HCT116 (cell line): ENCODE measurements around the gene MACROH2A2. TPM values are rescaled to one million over a fixed set of nuclear protein-coding genes. Genes with fewer than 3 reads are reported as not detected.
"Not testable (repeated sequence)": the region's sequence is repeated elsewhere in the genome, so short reads cannot be mapped to it uniquely, and the experiment has no call there.

Experiments
- ATAC-seq: fragments of 200-7000 bp; cut with Tn5 transposase; 2 replicates; pipeline ENCODE4 v1.9.1; 2020; ENCODE audit warnings: mild to moderate bottlenecking, moderate library complexity
- BruUV-seq: library from RNA; stranded (reverse); fragments of 400-500 nt; replicated peaks from 2 replicates; lab custom pipeline; 2021; lab: Mats Ljungman, UMichigan
- CTCF ChIA-PET: fragments of 300-600 bp; sonication (Branson Sonifier 250); formaldehyde crosslinking; loops from one replicate; lab custom pipeline; 2021; ENCODE audit warnings: antibody characterized with exemption; lab: Charles Lee
- POLR2A ChIA-PET: fragments of 300-600, 350-600 bp; sonication (Branson Sonifier 250); formaldehyde crosslinking; loops from one replicate; lab custom pipeline; 2021; ENCODE audit warnings: antibody characterized with exemption; lab: Charles Lee
- RAD21 ChIA-PET, 2 experiments: fragments of 300-600 bp; sonication (Branson Sonifier 250); formaldehyde crosslinking; loops; one replicate each; lab custom pipeline; 2023; ENCODE audit warnings: low total read pairs in 2 of 2; ENCODE audit not compliant: uncharacterized antibody in 2 of 2, unreplicated experiment in 2 of 2, low non-redundant PET in 1 of 2; lab: Charles Lee
- DNase-seq: peaks from one replicate; pipeline ENCODE4 v3.0.0-alpha.2; 2010; ENCODE audit warnings: low read depth, low spot score
- H2AFZ ChIP-seq: fragments of 200-600 bp; shearing (Covaris generic), sonication (generic); 2 replicates; pipeline ENCODE4 v1.6.1; 2017; ENCODE audit warnings: low read depth, mixed run types, mixed read lengths, antibody characterized with exemption, low read length; ENCODE audit not compliant: poor library complexity, severe bottlenecking
- H3K27ac ChIP-seq: 2 replicates; pipeline ENCODE4 v1.5.1; 2012; ENCODE audit warnings: low read depth, low read length
- H3K27me3 ChIP-seq: fragments of 200-600 bp; sonication (generic); 2 replicates; pipeline ENCODE4 v1.6.1; 2016; ENCODE audit warnings: mixed run types, low read length, mixed read lengths; ENCODE audit not compliant: insufficient read depth
- H3K36me3 ChIP-seq, 2 experiments: fragments of 200-500 bp in 1 of 2; fragments of 200-600 bp in 1 of 2; sonication (Bioruptor generic) in 1 of 2; sonication (generic) in 1 of 2; 2 replicates each; pipeline versions ENCODE4 v1.5.1 to v1.6.1; 2014 to 2016; ENCODE audit warnings: low read length in 2 of 2, inconsistent platforms in 1 of 2, mixed read lengths in 1 of 2, mixed run types in 1 of 2; ENCODE audit not compliant: insufficient read depth in 2 of 2, control insufficient read depth in 1 of 2
- H3K4me1 ChIP-seq, 2 experiments: fragments of 200-600 bp in 1 of 2; sonication (generic) in 1 of 2; 2 replicates each; pipeline versions ENCODE4 v1.5.1 to v1.6.1; 2012 to 2017; ENCODE audit warnings: low read length in 2 of 2, inconsistent platforms in 1 of 2, mild to moderate bottlenecking in 1 of 2, mixed read lengths in 1 of 2, mixed run types in 1 of 2, moderate library complexity in 1 of 2; ENCODE audit not compliant: insufficient read depth in 2 of 2, control insufficient read depth in 1 of 2
- H3K4me2 ChIP-seq: fragments of 200-600 bp; sonication (generic); 2 replicates; pipeline ENCODE4 v1.6.1; 2017; ENCODE audit warnings: mixed run types, low read length, mixed read lengths
- H3K4me3 ChIP-seq, 2 experiments: fragments of 200-600 bp in 1 of 2; sonication (generic) in 1 of 2; replicated peaks in 1 of 2; 2 replicates each; pipeline ENCODE4 v1.5.1; 2011 to 2016; ENCODE audit warnings: low read length in 2 of 2, control low read depth in 1 of 2, low read depth in 1 of 2, mild to moderate bottlenecking in 1 of 2, mixed read lengths in 1 of 2, mixed run types in 1 of 2
- H3K79me2 ChIP-seq: fragments of 200-600 bp; sonication (generic); 2 replicates; pipeline ENCODE4 v1.6.1; 2017; ENCODE audit warnings: mild to moderate bottlenecking, mixed run types, low read length, moderate library complexity, mixed read lengths; ENCODE audit not compliant: insufficient read depth
- H3K9ac ChIP-seq: fragments of 200-600 bp; sonication (generic); 2 replicates; pipeline ENCODE4 v1.6.1; 2016; ENCODE audit warnings: low read length, mixed read lengths
- H3K9me2 ChIP-seq: fragments of 200-600 bp; sonication (generic), shearing (Covaris generic); 2 replicates; pipeline ENCODE4 v1.6.1; 2017; ENCODE audit warnings: mixed run types, mild to moderate bottlenecking, moderate library complexity; ENCODE audit not compliant: insufficient read depth
- H3K9me3 ChIP-seq, 2 experiments: fragments of 200-500 bp in 1 of 2; fragments of 200-600 bp in 1 of 2; sonication (Bioruptor generic) in 1 of 2; sonication (generic) in 1 of 2; 2 replicates each; pipeline ENCODE4 v1.6.1; 2014 to 2017; ENCODE audit warnings: low read length in 2 of 2, mixed read lengths in 2 of 2, inconsistent platforms in 1 of 2, low read depth in 1 of 2, mild to moderate bottlenecking in 1 of 2, mixed run types in 1 of 2, moderate library complexity in 1 of 2; ENCODE audit not compliant: control insufficient read depth in 1 of 2, insufficient read depth in 1 of 2
- H4K20me1 ChIP-seq: fragments of 200-600 bp; sonication (generic), shearing (Covaris generic); 2 replicates; pipeline ENCODE4 v1.6.1; 2017; ENCODE audit warnings: mixed run types, mild to moderate bottlenecking, moderate library complexity; ENCODE audit not compliant: insufficient read depth
- CBX3 ChIP-seq: IDR thresholded peaks from 2 replicates; pipeline ENCODE4 v1.6.1; 2012; ENCODE audit warnings: low read depth
- CEBPB ChIP-seq: IDR thresholded peaks from 2 replicates; pipeline ENCODE4 v1.6.1; 2012; ENCODE audit warnings: low read depth
- CTCF ChIP-seq, 3 experiments: fragments of 200-600 bp in 1 of 3; sonication (generic) in 1 of 3; IDR thresholded peaks in 2 of 3; conservative IDR thresholded peaks in 1 of 3; 2 replicates each; pipeline ENCODE4 v1.5.1; 2012 to 2017; ENCODE audit warnings: low read depth in 2 of 3, low read length in 2 of 3, antibody characterized with exemption in 1 of 3, borderline replicate concordance in 1 of 3, control low read depth in 1 of 3, mild to moderate bottlenecking in 1 of 3, mixed read lengths in 1 of 3, mixed run types in 1 of 3, moderate library complexity in 1 of 3; ENCODE audit not compliant: insufficient read depth in 1 of 3
- EGR1 ChIP-seq: IDR thresholded peaks from 2 replicates; pipeline ENCODE4 v1.6.1; 2012; ENCODE audit warnings: low read depth
- ELF1 ChIP-seq: IDR thresholded peaks from 2 replicates; pipeline ENCODE4 v1.6.1; 2012; ENCODE audit warnings: low read depth, borderline replicate concordance
- EZH2 ChIP-seq: fragments of 200-600 bp; sonication (generic); IDR thresholded peaks from 2 replicates; pipeline ENCODE4 v1.6.1; 2017; ENCODE audit warnings: antibody characterized with exemption, mixed run types
- EZH2phosphoT487 ChIP-seq: fragments of 200-600 bp; IDR thresholded peaks from 2 replicates; pipeline ENCODE4 v1.6.1; 2018; ENCODE audit warnings: antibody characterized with exemption, borderline replicate concordance
- FOSL1 ChIP-seq: IDR thresholded peaks from 2 replicates; pipeline ENCODE4 v1.6.1; 2012; ENCODE audit warnings: low read depth
- JUND ChIP-seq: IDR thresholded peaks from 2 replicates; pipeline ENCODE4 v1.6.1; 2012
- POLR2A ChIP-seq: IDR thresholded peaks from 2 replicates; pipeline ENCODE4 v1.7.0; 2011; ENCODE audit warnings: borderline replicate concordance; ENCODE audit not compliant: insufficient read depth, insufficient read length; ENCODE audit errors: extremely low read depth
- POLR2AphosphoS5 ChIP-seq: IDR thresholded peaks from 2 replicates; pipeline ENCODE4 v1.6.1; 2011; ENCODE audit warnings: mild to moderate bottlenecking, low read depth, low read length, moderate library complexity
- RAD21 ChIP-seq: IDR thresholded peaks from 2 replicates; pipeline ENCODE4 v1.6.1; 2012; ENCODE audit warnings: low read depth, mild to moderate bottlenecking
- REST ChIP-seq: IDR thresholded peaks from 2 replicates; pipeline ENCODE4 v1.6.1; 2012; ENCODE audit warnings: low read depth
- SIN3A ChIP-seq: IDR thresholded peaks from 2 replicates; pipeline ENCODE4 v1.6.1; 2012; ENCODE audit warnings: low read depth
- SP1 ChIP-seq: IDR thresholded peaks from 2 replicates; pipeline ENCODE4 v1.6.1; 2012; ENCODE audit warnings: low read depth
- SRF ChIP-seq: IDR thresholded peaks from 2 replicates; pipeline ENCODE4 v1.6.1; 2012; ENCODE audit warnings: low read depth
- ZFX ChIP-seq: fragments of 450-650 bp; IDR thresholded peaks from 2 replicates; pipeline ENCODE4 v1.6.1; 2017
- intact Hi-C: fragments of 100-400 bp; cut with micrococcal nuclease; formaldehyde crosslinking; loops from 2 replicates; pipeline ENCODE4 v1.10.0; 2022
- total RNA-seq: library from RNA; stranded (reverse); gene quantifications from one replicate; pipeline ENCODE4 v1.2.1, GENCODE V29; 2021; ENCODE audit not compliant: unreplicated experiment
- TF ChIP-seq, protein P1 (sequence below): IDR thresholded peaks from 2 replicates; pipeline ENCODE4 v1.6.1; 2012

MACROH2A2 gene
- total RNA-seq, 1 experiment from 2014 or later: 41.4 TPM

DNA sequence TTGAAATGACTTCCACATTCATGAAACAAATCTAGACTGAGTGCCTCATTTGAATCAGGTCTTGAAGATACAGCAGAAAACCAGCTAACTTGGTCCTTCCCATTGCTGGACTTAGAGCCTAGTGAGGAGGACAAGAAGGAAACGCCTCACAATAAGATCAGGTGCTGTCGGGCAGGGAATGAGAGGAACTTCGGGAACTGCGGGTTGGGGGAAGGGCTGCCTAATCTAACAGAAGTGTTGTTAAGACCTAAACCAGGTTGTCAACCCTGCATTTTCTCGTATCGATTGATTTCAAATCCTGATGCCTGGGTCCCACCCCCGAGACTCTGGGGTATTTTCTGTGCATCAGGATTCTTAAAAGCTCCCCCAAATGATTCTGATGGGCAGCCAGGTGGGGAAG is 26.3 kb downstream of the MACROH2A2 start:
- TF ChIP-seq ZFX (no peak), EZH2phosphoT487 (no peak), JUND (no peak), FOSL1 (no peak), SRF (no peak), CTCF (IDR thresholded peaks at IDR 0.05 in 2 of 3, conservative IDR thresholded peaks at IDR 0.05 in 1 of 3; ENCODE audit: borderline replicate concordance in 1 of 3, insufficient read depth in 1 of 3, low read depth in 2 of 3, low read length in 2 of 3) (no peak), CEBPB (no peak), ELF1 (no peak), REST (no peak), CBX3 (no peak), EGR1 (no peak), SIN3A (no peak), POLR2AphosphoS5 (no peak), POLR2A (no peak), SP1 (no peak), EZH2 (no peak), RAD21 (no peak)
- TF ChIP-seq, protein P1, sequence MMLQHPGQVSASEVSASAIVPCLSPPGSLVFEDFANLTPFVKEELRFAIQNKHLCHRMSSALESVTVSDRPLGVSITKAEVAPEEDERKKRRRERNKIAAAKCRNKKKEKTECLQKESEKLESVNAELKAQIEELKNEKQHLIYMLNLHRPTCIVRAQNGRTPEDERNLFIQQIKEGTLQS: no peak
- TF ChIP-seq, all 23 proteins: peak for 0
- no peak overlapping the region for H3K9ac ChIP-seq
- H3K4me1 ChIP-seq: peaks cover 0 to 7% of the 10 kb centered on the region in 2 experiments; a peak in 1 of 4 replicates
- no peaks in the 10 kb centered on the region for H4K20me1 ChIP-seq
- H3K9me2 ChIP-seq: no peaks in the 10 kb centered on the region
- H3K9me3 ChIP-seq: no peaks in the 10 kb centered on the region
- POLR2A ChIA-PET: no interaction called here
- no peaks in the 10 kb centered on the region for H3K79me2 ChIP-seq
- CTCF ChIA-PET: interaction anchor here (1.4 kb wide), 1 partner anchor 120 kb away, joined by 3 read pairs; no protein-coding TSS in a partner anchor
- no peak for DNase-seq
- no peak overlapping the region for H3K4me3 ChIP-seq
- H2AFZ ChIP-seq: no peak overlapping the region
- no peak overlapping the region for H3K4me2 ChIP-seq
- H3K36me3 ChIP-seq: no peaks in the 10 kb centered on the region; a peak in 1 of 4 replicates
- H3K27ac ChIP-seq: no peak overlapping the region
- RAD21 ChIA-PET: no interaction called here
- H3K27me3 ChIP-seq: no peaks in the 10 kb centered on the region
- no peak for ATAC-seq
- intact Hi-C loops: no loop called here
- BruUV-seq: no TSS peak

DNA sequence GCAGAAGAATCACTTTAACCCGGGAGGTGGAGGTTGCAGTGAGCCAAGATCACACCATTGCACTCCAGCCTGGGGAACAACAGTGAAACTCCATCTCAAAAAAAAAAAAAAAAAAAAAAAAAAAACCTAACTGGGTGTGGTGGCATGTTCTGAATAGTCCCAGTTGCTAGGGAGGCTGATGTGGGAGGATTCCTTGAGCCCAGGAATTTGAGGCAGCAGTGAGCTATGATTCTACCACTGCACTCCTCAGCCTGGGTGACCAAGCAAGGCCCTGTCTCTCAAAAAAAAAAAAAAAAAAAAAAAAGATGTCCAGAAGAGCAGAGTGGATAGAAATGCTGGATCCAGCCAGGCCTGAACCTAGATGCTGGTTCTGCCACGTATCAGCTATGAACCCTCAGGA is 28.1 kb downstream of the MACROH2A2 start:
- H3K27me3 ChIP-seq, H2AFZ ChIP-seq, RAD21 ChIA-PET, H3K9me3 ChIP-seq, intact Hi-C loops, H3K36me3 ChIP-seq, H3K27ac ChIP-seq, H3K9ac ChIP-seq, DNase-seq, H3K4me3 ChIP-seq, POLR2A ChIA-PET, H3K9me2 ChIP-seq, ATAC-seq, H3K4me1 ChIP-seq, BruUV-seq, CTCF ChIA-PET, H3K4me2 ChIP-seq, H4K20me1 ChIP-seq, H3K79me2 ChIP-seq: not testable (repeated sequence)
